Keratinocyte (primary cell): ENCODE results near the gene SAFB2.

Source experiments
- EZH2 ChIP-seq: IDR thresholded peaks from one replicate; pipeline ENCODE4 v1.6.1; 2012; ENCODE audit warnings: inconsistent platforms, mild to moderate bottlenecking, low read length, moderate library complexity
- TF ChIP-seq, protein P1 (sequence below), 3 experiments: IDR thresholded peaks in 1 of 3; conservative IDR thresholded peaks in 1 of 3; optimal IDR thresholded peaks in 1 of 3; 2 replicates in 2 of 3; 3 replicates in 1 of 3; pipeline versions ENCODE3 to v1.5.1; 2011; ENCODE audit warnings: low read length in 3 of 3, mild to moderate bottlenecking in 3 of 3, moderate library complexity in 2 of 3, control low read depth in 1 of 3, inconsistent platforms in 1 of 3; ENCODE audit not compliant: insufficient read depth in 2 of 3; ENCODE audit errors: extremely low read depth in 1 of 3

DNA sequence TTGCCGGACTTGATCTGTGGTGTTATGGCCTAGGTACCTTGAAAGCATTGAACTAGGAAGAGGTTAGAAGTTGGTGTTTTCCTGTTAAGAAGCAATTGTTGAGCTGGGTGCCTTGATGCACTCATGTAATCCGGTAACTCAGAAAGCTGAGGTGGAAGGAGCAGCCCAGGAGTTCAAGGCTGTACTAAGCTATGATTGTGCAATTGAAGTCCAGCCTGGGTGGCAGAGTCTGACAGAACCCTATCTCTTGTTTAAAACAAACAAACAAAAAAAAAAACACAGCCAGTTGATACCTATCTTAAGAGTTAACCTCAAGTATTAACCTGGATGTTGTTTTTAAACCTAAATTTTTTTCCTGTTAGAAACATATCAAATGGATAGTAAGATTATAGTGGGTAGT lies 19.6 kb upstream of the SAFB2 start:
- no peak for TF ChIP-seq EZH2
- TF ChIP-seq, protein P1, sequence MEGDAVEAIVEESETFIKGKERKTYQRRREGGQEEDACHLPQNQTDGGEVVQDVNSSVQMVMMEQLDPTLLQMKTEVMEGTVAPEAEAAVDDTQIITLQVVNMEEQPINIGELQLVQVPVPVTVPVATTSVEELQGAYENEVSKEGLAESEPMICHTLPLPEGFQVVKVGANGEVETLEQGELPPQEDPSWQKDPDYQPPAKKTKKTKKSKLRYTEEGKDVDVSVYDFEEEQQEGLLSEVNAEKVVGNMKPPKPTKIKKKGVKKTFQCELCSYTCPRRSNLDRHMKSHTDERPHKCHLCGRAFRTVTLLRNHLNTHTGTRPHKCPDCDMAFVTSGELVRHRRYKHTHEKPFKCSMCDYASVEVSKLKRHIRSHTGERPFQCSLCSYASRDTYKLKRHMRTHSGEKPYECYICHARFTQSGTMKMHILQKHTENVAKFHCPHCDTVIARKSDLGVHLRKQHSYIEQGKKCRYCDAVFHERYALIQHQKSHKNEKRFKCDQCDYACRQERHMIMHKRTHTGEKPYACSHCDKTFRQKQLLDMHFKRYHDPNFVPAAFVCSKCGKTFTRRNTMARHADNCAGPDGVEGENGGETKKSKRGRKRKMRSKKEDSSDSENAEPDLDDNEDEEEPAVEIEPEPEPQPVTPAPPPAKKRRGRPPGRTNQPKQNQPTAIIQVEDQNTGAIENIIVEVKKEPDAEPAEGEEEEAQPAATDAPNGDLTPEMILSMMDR (optimal IDR thresholded peaks at IDR 0.05 in 1 of 3, IDR thresholded peaks at IDR 0.05 in 1 of 3, conservative IDR thresholded peaks at IDR 0.05 in 1 of 3; ENCODE audit: extremely low read depth in 1 of 3, insufficient read depth in 2 of 3, low read length in 3 of 3) = no peak
